Mesendoderm (in vitro differentiated cells): ENCODE data around the gene P2RX3.
A peak's percentile ranks its signal among the peaks of the same experiment; 100 is the strongest.

Source experiments
- DNase-seq: peaks from one replicate; pipeline ENCODE4 v3.0.0; 2013
- H2AK5ac ChIP-seq: 2 replicates; pipeline ENCODE4 v1.6.1; 2013; ENCODE audit warnings: low read length, inconsistent platforms
- H2BK120ac ChIP-seq: 2 replicates; pipeline ENCODE4 v1.6.1; 2013; ENCODE audit warnings: low read depth, mild to moderate bottlenecking, low read length, moderate library complexity, mixed read lengths
- H2BK15ac ChIP-seq: replicated peaks from 2 replicates; pipeline ENCODE4 v1.6.1; 2013; ENCODE audit warnings: low read depth, mild to moderate bottlenecking, moderate library complexity
- H2BK5ac ChIP-seq: 2 replicates; pipeline ENCODE4 v1.6.1; 2013; ENCODE audit warnings: low read length, inconsistent platforms
- H3K18ac ChIP-seq: 2 replicates; pipeline ENCODE4 v1.6.1; 2013; ENCODE audit warnings: mild to moderate bottlenecking, low read length, mixed read lengths
- H3K23ac ChIP-seq: one replicate; pipeline ENCODE4 v1.6.1; 2013; ENCODE audit warnings: low read length
- H3K27ac ChIP-seq: 2 replicates; pipeline ENCODE4 v1.5.1; 2013; ENCODE audit warnings: low read depth, mild to moderate bottlenecking, inconsistent platforms, low read length, moderate library complexity
- H3K27me3 ChIP-seq: 2 replicates; pipeline ENCODE4 v1.6.1; 2013; ENCODE audit warnings: low read length, control low read depth, mild to moderate bottlenecking, inconsistent platforms; ENCODE audit not compliant: insufficient read depth, poor library complexity
- H3K36me3 ChIP-seq: 2 replicates; pipeline ENCODE4 v1.6.1; 2013; ENCODE audit warnings: low read length, inconsistent platforms; ENCODE audit not compliant: control insufficient read depth, insufficient read depth
- H3K4ac ChIP-seq: one replicate; pipeline ENCODE4 v1.6.1; 2013; ENCODE audit warnings: low read depth, mild to moderate bottlenecking, low read length, moderate library complexity
- H3K4me1 ChIP-seq: 2 replicates; pipeline ENCODE4 v1.6.1; 2013; ENCODE audit warnings: low read depth, low read length, inconsistent platforms; ENCODE audit not compliant: control insufficient read depth
- H3K4me2 ChIP-seq: 2 replicates; pipeline ENCODE4 v1.6.1; 2013; ENCODE audit warnings: low read length
- H3K4me3 ChIP-seq: 2 replicates; pipeline ENCODE4 v1.5.1; 2013; ENCODE audit warnings: mild to moderate bottlenecking, low read length
- H3K56ac ChIP-seq: one replicate; pipeline ENCODE4 v1.6.1; 2013; ENCODE audit warnings: low read length
- H3K79me1 ChIP-seq: 2 replicates; pipeline ENCODE4 v1.6.1; 2013; ENCODE audit warnings: low read length, inconsistent platforms
- H3K79me2 ChIP-seq: 2 replicates; pipeline ENCODE4 v1.6.1; 2013; ENCODE audit warnings: mild to moderate bottlenecking, low read length; ENCODE audit not compliant: control insufficient read depth, insufficient read depth
- H3K9ac ChIP-seq: 2 replicates; pipeline ENCODE4 v1.6.1; 2013; ENCODE audit warnings: low read length, inconsistent platforms
- H4K5ac ChIP-seq: one replicate; pipeline ENCODE4 v1.6.1; 2013; ENCODE audit warnings: low read length
- H4K8ac ChIP-seq: one replicate; pipeline ENCODE4 v1.6.1; 2013; ENCODE audit warnings: low read depth, mild to moderate bottlenecking, control low read depth, low read length, moderate library complexity
- WGBS: extraction: QIAGEN DNeasy Blood & Tissue Kit; methylation state at CpG from one replicate; pipeline ENCODE4 v1.1.7; 2013; ENCODE audit warnings: low lambda C conversion rate, missing lambda C conversion rate; ENCODE audit not compliant: insufficient coverage; ENCODE audit errors: extremely low coverage; 5-methylcytosine and 5-hydroxymethylcytosine counted together

The P2RX3 gene

GRCh38 chr11:57303280-57303989 lies 34.7 kb upstream of the P2RX3 start:
- Histone ChIP-seq H3K4ac (no peak overlapping the region), H3K27ac (no peak overlapping the region), H3K23ac (no peak overlapping the region), H2BK15ac (no peak overlapping the region), H3K9ac (no peak overlapping the region), H2BK5ac (no peak overlapping the region), H3K4me3 (no peak overlapping the region), H4K5ac (no peak overlapping the region), H2AK5ac (no peak overlapping the region), H3K4me2 (no peak overlapping the region), H3K18ac (no peak overlapping the region), H3K27me3 (no peaks in the 10 kb centered on the region), H2BK120ac (no peak overlapping the region), H3K79me2 (peaks cover 13% of the 10 kb centered on the region), H3K56ac (no peak overlapping the region), H4K8ac (no peak overlapping the region), H3K79me1 (peaks cover 23% of the 10 kb centered on the region), H3K36me3 (peaks cover 22% of the 10 kb centered on the region), H3K4me1 (no peaks in the 10 kb centered on the region)
- WGBS: no CpG with 5 or more reads among the region's 17 CpGs
- DNase-seq: peak; percentile 49

- Histone ChIP-seq H3K4me1 (no peaks in the 10 kb centered on the region), H3K4ac (no peak overlapping the region), H4K5ac (no peak overlapping the region), H3K36me3 (peaks cover 20% of the 10 kb centered on the region), H2BK15ac (no peak overlapping the region), H3K4me3 (no peak overlapping the region), H2BK5ac (no peak overlapping the region), H2AK5ac (no peak overlapping the region), H3K27me3 (no peaks in the 10 kb centered on the region), H3K27ac (no peak overlapping the region), H2BK120ac (no peak overlapping the region), H3K23ac (no peak overlapping the region), H3K9ac (no peak overlapping the region), H3K79me1 (peaks cover 25% of the 10 kb centered on the region), H3K56ac (no peak overlapping the region), H3K79me2 (peaks cover 13% of the 10 kb centered on the region), H3K18ac (no peak overlapping the region), H4K8ac (no peak overlapping the region), H3K4me2 (no peak overlapping the region)
- no CpG with 5 or more reads among the region's 8 CpGs for WGBS
- DNase-seq: no peak
Measured at GRCh38 chr11:57303990-57304579, 34.1 kb upstream of the P2RX3 start.

- H2AK5ac ChIP-seq: no peak overlapping the region
- no peak overlapping the region for H2BK120ac ChIP-seq
- H3K4me3 ChIP-seq: no peak overlapping the region
- no peak overlapping the region for H2BK5ac ChIP-seq
- no peak overlapping the region for H3K56ac ChIP-seq
- no peak overlapping the region for H4K5ac ChIP-seq
- no peak overlapping the region for H3K18ac ChIP-seq
- no peak overlapping the region for H3K4ac ChIP-seq
- no peak overlapping the region for H3K9ac ChIP-seq
- peaks cover 36% of the 10 kb centered on the region for H3K79me1 ChIP-seq
- H2BK15ac ChIP-seq: no peak overlapping the region
- no CpG with 5 or more reads among the region's 8 CpGs for WGBS
- peaks cover 19% of the 10 kb centered on the region for H3K36me3 ChIP-seq
- no peak overlapping the region for H4K8ac ChIP-seq
- H3K23ac ChIP-seq: no peak overlapping the region
- no peak overlapping the region for H3K27ac ChIP-seq
- H3K4me1 ChIP-seq: peaks cover under 1% of the 10 kb centered on the region
- H3K4me2 ChIP-seq: no peak overlapping the region
- no peaks in the 10 kb centered on the region for H3K27me3 ChIP-seq
- no peak for DNase-seq
- H3K79me2 ChIP-seq: peaks cover 14% of the 10 kb centered on the region
Measured at GRCh38 chr11:57305523-57305922, 32.6 kb upstream of the P2RX3 start.

- Histone ChIP-seq H3K4me2 (no peak overlapping the region), H4K8ac (no peak overlapping the region), H3K4me1 (peaks cover 4% of the 10 kb centered on the region), H2BK120ac (no peak overlapping the region), H3K4me3 (no peak overlapping the region), H3K56ac (no peak overlapping the region), H3K9ac (no peak overlapping the region), H3K27me3 (no peaks in the 10 kb centered on the region), H2BK5ac (no peak overlapping the region), H3K79me1 (peaks cover 39% of the 10 kb centered on the region), H3K23ac (no peak overlapping the region), H2BK15ac (no peak overlapping the region), H3K4ac (no peak overlapping the region), H3K27ac (no peak overlapping the region), H3K36me3 (peaks cover 12% of the 10 kb centered on the region), H2AK5ac (no peak overlapping the region), H3K18ac (no peak overlapping the region), H3K79me2 (peaks cover 17% of the 10 kb centered on the region), H4K5ac (no peak overlapping the region)
- no peak for DNase-seq
- WGBS: no CpG with 5 or more reads among the region's 15 CpGs
Measured at GRCh38 chr11:57306161-57306876, 31.8 kb upstream of the P2RX3 start.

GRCh38 chr11:57306940-57307565 lies 31.1 kb upstream of the P2RX3 start:
- H2BK120ac ChIP-seq: no peak overlapping the region
- no CpG with 5 or more reads among the region's 9 CpGs for WGBS
- H3K79me2 ChIP-seq: peaks cover 17% of the 10 kb centered on the region
- no peak overlapping the region for H3K18ac ChIP-seq
- H3K9ac ChIP-seq: no peak overlapping the region
- no peak overlapping the region for H4K5ac ChIP-seq
- no peak for DNase-seq
- H3K4me3 ChIP-seq: no peak overlapping the region
- H3K79me1 ChIP-seq: peaks cover 39% of the 10 kb centered on the region
- no peak overlapping the region for H3K4ac ChIP-seq
- no peak overlapping the region for H3K4me2 ChIP-seq
- peaks cover 8% of the 10 kb centered on the region for H3K4me1 ChIP-seq
- H2BK15ac ChIP-seq: no peak overlapping the region
- no peaks in the 10 kb centered on the region for H3K27me3 ChIP-seq
- no peak overlapping the region for H2AK5ac ChIP-seq
- H3K23ac ChIP-seq: no peak overlapping the region
- H3K56ac ChIP-seq: no peak overlapping the region
- no peak overlapping the region for H3K27ac ChIP-seq
- H2BK5ac ChIP-seq: no peak overlapping the region
- peaks cover 9% of the 10 kb centered on the region for H3K36me3 ChIP-seq
- H4K8ac ChIP-seq: no peak overlapping the region
